Right renal pelvis (tissue), 4 donors: ENCODE results near the gene ARHGEF2. TPM values are rescaled to one million over a fixed set of nuclear protein-coding genes. Genes with fewer than 3 reads are reported as not detected.
"Not testable (repeated sequence)": the region's sequence is repeated elsewhere in the genome, so short reads cannot be mapped to it uniquely, and the experiment has no call there.

Experiments used
- DNase-seq, 4 donors: peaks; one replicate each; pipeline ENCODE4 v3.0.0-alpha.2; 2013; ENCODE audit warnings: low read depth in 4 of 4, low spot score in 3 of 4, missing footprints in 1 of 4
- polyA plus RNA-seq, 4 donors: library from polyadenylated mRNA; unstranded; fragments of 120-200 nt; gene quantifications; one replicate each; pipeline ENCODE4 v1.2.1, GENCODE V29; 2013; ENCODE audit not compliant: insufficient read length in 4 of 4

ARHGEF2 gene
- polyA plus RNA-seq, 4 donors, result 75.9 to 86.8 (median 80.2) TPM

DNA sequence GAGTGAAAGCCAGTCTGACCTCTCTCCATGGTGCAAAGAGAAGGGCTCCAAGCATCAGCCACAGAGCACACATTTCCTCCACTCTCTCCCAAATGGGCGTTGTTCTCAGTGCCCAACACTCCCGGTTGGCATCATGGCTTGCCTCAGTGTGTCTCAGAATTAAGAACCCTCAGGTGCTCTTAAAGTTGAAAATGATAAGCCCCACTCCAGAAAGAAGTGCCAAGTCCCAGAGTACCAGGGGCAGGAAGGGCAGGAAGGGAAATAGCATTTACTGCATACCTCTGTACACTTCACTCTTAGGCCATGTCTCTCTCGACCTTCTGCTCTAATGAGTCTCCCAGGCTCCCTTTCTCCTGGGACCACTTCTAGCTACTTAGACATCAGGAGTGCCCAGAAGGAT is 15.2 kb upstream of the ARHGEF2 start:
- DNase-seq, result no peak

DNA sequence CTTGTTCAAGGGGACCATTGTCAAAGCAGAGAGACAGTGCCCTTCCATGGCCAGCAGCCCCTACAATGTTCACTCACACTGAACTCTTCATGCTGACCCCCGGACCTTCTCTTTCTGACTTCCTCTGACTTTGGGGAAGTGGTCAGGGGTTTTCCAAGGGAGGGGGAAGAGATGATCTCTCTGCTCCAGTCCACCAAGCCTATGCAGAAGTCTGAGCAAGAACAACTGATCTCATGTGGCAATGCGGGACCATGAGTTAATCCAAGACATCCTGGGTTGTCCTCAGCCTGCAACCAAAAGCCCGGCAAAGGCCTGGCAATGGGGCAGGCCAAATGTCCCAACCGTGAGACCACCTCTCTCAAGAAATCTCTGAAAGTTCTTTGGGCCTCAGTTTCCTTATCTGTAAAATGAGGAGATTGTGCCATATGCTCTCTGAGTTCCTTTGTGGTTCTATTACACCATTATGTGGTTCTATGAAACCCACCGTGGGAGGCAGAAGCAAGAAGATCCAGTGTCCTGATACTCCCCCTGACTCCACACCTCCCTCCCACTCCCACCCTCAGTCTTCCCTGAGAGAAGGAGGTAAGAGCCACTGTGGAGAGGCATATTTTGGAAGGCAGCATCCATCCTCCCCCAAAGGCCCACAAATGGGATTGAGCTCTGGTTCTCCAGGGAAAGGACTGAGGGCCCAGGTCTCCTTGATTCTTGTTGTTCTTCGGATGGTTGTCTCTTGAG is 11.8 kb upstream of the ARHGEF2 start:
- DNase-seq, result no peak

DNA sequence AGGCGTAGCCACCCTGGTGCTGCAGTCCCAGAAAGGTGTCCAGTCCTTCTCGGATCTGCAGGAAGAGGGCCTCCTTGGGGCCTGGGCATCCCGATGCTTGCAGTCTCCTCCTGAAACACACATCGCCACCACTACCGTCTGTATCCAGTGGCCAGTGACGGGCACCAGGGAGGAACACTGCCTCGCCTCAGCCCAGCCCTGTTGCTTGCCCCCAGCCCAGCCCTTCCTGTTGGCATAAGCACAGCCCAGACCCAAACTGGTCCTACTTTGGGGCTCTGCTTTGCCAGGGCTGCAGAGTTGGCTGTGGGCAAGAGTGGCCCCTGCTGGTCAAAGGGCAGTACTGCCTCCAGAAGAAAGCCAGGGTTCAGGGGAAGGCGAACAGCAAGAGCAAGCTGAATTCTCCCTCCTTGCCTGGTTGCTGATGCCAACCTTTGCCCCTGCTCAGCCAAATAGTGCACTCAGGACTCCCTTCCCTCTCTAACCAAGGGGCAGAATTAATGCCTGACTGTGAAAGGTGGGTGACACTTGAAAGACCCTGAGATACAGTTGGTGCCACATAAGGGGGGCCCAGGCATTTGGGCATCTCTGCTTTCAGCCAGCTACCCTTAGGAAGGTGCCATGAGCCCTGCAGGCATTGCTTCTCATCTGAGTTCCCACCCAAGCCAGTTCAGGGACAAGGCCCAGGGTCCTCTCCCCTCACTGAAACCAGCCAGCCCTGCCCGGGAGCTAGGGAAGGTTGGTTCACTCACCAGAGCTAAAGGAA is 11.1 kb upstream of the ARHGEF2 start:
- DNase-seq, result no peak

DNA sequence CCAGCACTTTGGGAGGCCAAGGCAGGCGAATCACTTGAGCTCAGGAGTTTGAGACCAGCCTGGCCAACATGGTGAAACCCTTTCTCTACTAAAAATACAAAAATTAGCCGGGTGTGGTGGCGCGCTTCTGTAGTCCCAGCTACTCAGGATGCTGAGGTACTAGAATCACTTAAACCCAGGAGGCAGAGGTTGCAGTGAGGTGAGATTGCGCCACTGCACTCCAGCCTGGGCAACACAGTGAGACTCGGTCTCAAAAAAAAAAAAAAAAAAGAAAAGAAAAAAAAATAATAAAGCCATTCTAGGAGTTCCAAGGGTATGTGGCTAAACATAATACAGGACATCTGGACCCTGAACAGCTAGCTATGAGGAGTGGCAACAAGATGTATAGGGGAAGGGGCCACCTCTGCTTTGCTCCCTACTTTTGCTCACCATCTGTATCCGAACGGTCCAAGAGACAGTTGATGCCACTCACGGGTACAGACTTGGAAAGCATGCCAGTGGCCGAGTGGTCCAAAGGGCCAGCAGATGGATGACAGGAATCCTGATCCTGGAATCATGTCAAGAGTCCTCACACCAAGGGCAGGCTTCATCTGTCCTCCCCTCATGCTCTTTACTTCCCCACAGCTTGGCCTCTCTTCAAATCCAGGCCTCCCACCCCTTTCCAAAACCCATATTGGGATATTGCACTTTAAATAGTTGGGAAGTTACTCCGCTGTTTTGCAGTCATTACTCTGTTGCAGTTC is 6.7 kb upstream of the ARHGEF2 start:
- not testable (repeated sequence) for DNase-seq

DNA sequence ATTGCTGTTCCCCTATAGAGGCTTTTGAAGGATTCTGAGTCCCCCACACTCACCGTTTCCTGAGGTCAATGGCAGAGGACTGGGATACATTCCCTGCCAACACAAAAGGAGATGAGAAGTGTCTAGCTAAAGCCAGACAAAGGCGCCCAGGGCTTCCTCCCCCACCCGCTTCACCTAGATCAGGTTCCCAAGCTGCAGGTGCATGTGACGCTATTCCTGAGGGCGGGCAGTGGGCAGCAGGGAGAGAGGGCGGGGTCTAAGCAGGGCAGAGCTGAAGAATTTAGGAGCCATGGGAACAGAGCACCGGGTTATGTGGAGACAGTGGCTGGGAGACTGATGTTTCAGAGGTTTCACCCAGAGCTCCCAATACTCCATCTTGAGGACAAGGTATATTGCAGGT is 6.0 kb upstream of the ARHGEF2 start:
- no peak for DNase-seq

DNA sequence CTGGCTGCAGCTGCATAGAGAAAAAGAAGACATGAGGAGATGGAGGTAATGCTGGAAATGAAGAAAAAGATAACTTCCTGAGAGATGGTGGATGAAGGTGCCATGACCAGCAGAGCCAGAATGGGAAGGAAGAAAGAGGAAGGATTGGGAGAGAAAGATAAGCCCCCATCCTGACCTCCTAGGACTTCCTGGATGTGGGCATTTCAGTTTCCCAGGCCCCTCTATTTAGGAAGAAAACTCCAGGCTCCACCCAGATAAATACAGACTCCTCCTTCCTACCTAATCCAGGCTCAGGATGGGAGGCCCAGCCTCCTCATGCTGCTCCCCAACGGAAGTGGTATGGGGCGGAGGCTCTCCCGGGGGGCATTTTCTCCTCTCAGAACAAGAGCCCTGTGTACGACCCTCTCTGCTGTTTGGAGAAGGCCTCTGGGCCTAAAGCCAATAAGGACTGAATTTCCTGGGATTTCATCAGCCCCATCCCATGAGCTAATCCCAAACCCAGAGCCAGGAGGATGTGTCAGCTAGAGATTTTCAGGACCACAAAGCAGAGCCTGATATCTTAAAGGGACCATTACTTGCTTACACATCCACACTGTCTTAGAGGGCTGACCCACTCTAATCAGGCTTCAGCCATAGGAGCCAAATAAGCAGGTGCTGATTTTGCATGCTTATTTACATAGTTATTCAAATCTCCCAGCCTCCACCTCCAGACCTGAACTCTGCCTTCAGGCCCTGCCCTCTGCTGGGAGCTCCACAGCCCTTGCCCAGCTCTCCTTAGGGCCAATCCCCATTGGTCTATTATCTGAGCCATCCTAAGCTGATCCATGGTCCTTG is 5.1 kb upstream of the ARHGEF2 start:
- DNase-seq, result no peak

DNA sequence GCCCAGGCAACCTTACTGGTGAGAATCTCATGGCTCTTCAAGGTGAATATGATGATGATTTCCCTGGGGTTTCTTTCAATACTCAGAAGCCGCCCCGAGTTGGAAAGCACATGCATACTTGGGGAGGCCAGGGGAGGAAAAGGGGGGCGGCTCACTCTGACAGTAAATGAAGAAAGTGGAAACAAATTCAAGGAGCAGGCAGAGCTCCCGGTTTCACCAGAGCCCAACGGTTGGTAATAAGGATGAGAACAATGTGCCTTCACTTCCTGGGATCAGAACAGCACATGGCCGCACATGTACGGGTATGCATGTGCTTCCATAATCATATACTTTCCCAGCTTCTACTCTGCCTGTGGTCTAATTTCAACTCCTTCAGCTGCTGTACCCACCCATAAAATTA is 3.8 kb upstream of the ARHGEF2 start:
- DNase-seq, result no peak

DNA sequence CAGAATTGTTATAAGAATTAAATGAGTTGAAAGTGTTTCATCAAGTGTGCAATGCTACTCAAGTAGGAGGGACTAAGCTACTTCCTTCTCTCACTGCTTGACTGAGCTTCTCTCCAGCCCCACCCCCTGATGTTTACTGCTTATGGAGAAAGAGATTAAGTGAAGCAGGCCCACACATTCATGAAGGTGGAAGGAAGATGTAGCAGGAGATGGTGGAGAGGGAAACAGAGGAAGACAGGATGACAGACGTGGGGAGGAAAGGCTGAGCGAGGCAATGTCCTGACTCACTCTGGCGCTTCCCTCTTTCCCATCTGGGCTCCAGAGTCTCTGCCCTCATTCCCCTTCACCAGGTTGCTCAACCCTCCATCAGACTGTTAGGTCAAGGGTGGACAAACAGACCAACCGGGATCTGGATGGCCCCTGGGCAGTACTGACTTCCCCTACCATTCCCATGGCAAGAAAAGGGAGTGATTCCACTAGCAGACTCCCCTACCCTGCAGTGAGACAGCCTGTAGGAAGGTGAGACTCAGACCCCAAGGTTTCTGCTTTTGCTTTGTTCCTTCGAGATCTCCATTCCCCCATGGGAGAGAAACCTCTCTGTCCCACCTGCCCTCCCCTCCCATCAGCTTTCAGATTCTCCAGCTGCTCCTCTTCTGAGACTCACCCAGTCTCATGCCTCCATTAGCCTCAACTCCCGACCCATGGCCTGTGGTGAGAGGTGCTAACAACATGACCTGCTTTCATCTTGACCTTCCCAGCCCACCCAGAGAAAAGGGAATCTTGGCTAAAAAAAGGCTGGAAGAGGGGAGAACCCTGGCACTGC is 3.1 kb upstream of the ARHGEF2 start:
- no peak for DNase-seq

DNA sequence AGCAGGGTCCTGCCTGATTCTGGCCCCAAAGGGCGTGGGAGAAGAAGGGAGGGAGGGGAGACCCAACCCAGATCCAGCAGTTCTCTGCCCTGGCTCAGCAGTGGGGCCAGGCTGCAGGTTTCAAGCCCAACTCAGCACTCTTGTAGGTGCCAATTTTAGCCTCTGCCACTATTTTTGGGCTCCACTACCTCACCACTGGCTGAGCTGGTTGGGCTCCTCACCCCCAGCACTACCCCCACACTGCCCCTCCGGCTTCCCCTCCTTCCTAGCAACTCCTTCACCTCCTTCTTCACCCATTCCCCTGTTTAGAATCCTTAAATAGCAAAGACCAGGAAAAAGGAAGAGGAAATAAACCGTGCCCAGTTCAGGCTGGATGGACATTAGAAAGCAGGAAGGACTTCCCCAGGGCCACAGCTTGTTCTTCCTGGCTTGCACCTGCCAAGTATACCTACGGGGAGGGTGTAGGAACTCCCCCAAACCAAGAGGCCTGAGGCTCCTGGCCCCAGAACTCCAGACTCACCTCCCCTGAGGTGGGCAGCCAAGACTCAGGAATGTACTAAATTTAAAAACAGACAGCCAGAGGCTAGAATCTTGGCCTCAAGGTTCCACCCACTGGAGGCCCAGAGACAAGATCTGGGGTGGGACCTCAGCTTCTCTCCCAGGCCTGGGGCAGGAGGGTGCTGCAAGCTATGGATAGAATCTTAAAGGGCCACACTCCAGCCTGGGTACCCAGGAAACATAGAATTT is 1.4 kb upstream of the ARHGEF2 start:
- no peak for DNase-seq

DNA sequence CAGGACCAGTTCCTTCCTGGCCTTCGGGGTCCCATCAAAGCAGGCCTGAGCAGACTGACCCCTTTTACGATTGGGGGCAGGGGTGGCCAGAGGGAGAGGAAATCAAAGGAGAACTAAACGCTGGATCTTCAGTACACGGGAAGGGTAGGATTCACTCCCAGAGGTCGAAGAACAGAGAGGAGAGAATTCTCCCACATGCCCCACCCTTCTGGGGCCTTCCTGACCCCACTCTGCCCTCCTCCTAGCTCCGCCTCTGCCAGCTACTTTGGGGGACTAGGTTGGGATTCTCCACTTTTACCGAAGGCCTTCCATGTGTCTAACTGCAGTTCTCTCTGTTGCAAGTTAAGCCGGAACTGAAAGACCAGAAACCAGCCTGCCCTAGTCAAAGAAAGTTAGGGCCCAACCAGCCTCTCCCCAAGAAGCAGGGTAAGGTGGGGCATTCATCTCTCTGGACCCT is 654 bp upstream of the ARHGEF2 start:
- no peak for DNase-seq

DNA sequence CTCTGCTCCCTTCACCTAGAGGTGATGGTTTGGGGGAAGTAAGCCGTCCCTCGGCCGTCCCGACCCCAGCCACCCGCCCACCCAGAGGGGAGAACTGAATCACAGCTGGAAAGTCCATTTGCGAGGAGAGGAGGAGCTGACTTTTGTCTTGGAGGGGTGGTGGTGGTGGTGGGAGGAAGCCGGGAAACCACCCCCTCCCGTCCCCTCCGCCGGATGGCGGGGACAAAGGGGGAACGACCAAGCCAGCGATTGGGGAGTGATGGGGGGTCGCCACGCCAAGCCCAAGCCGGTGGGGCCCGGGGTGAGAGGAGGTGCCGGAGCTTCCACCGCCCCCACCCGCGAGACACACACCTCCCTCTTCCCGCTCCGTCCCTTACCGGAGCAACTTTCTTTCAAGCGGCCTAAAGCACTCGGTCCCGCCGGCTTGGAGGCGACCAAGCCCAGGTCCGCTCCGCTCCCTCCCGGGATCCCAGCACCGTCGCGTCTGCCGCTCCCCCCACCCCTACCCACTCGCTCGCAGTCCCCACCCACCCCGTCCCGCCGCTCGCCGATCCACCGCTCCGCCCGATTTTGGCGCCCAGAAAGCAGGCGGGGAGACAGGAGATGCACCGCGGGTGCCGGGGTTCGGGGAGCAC is 540 bp downstream of the ARHGEF2 start:
- DNase-seq, result no peak

DNA sequence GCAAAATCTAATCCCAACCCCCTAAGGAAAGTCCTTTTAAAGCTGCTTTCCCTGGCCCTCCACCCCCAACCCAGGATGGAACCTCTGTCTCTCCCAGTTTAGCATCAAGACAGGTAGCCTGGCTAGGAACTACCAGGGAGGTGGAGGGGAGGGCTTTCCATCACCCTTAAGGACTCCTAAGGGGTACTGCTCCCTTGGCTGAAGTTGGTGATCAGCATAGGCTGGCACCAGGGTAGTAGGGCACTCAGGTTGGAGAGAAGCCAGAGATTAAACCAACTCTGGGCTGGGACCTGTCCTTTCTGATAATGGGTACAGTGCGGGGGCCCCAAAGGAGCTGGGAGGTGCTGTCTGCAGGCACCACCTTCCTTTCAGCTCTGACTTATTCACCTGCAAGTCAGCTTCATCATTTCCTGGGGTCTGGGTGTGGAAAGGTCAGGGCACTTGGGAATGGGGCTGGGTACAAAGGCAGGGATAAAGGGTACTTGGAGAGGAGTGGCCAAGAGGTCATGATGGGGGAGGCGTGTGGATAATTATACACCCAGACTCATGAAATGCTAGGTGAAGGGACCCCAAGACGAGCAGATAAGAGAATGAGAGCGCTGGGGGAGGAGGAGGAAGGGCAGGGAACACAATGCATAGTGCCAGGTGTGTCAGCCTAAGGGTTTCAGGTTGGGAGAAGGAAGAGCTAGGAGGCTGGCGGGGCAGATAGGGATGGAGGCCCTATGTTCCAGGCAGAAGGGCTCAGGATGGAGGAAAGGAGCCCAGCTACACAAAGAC is 1.2 kb downstream of the ARHGEF2 start:
- no peak for DNase-seq

DNA sequence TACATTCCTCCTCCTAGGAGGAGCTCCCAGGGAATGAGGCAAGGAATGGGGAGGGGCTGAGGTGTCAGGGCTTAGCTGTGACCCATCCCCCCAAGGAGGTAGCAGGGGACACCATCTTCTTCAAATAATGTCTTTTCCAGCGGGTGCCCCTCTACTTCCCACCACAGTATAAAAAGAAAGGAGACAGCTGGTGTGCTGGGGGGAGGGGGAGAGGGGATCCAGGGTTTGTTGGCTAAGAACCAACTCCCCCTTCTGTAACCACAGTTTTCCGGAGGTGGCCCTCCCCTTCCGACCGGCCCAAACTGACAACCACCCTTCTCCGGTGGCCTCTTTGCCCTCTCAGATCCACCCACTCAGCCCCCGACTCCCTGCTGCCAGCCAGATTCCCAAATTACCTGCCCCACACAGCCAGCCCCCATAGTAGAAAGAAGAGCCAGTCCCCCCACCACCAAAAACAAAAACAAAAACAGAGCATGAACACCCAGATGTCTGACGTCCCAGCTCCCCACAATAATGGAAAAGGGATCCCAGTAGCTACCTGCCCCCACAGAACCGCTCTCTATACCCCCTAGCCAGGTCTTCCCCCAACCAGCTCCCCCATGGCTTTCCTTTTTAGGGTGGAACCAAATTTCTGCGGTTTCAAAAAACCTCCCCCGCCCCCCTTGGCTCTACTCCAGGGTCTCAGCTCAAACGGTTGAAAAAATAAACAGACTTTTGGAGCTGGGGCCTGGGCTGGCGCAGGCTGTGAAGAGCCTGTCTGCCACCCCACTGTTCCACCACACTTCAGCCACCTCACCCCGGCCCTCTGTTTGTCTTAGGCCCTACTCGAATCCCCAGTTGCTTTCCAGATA is 2.1 kb downstream of the ARHGEF2 start:
- DNase-seq, result no peak

DNA sequence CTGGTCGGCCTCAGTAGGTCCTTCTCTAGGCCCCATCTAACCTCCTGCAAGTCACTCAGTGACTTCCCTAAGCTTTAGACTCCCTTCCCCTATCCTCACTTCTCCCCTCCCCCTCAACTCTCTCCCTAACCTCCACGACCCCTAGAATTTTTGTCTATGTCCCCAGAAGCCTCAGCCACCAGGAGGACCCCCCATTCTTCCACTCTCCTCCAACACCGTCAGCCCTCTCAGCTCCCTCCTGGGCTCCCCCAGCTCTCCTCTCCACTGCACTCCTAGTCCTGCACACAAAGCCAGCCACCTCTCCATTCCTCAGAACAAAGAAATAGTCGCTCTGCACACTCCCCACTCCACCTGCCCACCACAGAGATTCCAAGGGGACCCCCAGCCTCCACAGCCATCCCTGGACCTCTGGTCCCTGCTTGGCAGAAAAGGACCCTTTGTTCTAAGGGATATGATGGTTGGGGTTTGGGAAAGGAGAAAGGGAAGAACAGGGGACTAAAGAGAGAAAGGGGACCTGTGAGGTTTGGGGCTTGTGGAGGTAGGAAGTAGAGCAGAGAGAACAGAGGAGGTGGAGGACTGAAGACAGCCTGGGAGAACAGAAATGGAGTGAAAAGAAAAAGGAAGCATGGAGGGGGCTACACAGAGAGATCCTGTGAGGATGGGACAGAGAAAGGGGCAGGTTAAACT is 2.8 kb downstream of the ARHGEF2 start:
- DNase-seq, result no peak

DNA sequence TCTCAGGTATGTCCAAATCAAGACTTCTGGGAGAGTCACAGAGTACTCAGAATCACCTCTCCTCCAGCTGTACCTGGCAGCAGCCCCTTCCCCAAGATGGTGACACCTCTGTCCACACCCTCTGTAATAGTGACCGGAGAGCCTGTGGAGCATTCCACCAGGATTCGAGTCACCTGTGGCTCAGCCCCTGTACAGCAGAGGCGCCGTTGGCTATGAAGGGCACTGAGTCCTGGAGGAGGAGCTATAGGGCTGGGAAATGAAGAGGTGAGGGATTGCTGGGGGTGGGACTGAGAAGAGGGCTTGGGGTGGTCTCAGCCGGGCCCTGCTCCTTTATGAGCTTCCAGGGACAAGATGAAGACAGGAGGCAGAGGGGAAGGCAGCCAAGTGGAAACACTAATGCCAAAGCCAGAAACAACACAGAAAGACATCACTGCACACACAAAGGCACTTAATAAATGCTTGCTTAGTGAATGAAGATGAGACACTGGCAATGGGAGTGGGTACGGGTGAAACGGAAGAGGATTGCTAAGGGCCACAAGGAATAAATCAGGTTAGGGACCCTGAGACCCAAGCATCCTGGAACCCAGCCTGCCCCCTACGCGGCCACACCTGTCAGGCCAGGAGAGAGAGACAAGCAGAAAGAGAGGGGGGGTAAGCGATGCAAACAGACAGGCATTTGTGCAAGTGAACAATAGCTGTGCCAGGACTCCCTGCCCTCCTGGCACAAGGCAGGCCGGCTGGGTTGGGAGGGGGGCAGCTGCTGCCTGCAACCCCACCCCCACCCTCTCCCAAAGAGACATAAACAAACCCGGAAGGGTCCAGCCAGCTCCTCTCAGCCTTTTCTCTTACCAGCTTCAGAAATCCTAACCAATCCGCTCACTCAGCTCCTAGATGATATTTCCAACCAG is 3.9 kb downstream of the ARHGEF2 start:
- no peak for DNase-seq
